ENCODE measurements around the gene MEGF6. TPM values are rescaled to one million over a fixed set of nuclear protein-coding genes. Genes with fewer than 3 reads are reported as not detected.

Gene MEGF6
- total RNA-seq, 3 donors from 2014 or later, result 0.43 to 0.98 (median 0.84) TPM

- Mint-ChIP-seq H3K27me3 (ENCODE audit: low read depth) (no peaks in the 10 kb centered on the region), H3K4me3 (no peak overlapping the region), H3K4me1 (ENCODE audit: low read depth) (no peaks in the 10 kb centered on the region), H3K9me3 (no peaks in the 10 kb centered on the region), H3K36me3 (ENCODE audit: insufficient read depth) (peaks cover 6% of the 10 kb centered on the region)
- ATAC-seq (no peak), DNase-seq (no peak)
Observed at GRCh38 chr1:3505161-3505560, 106.1 kb downstream of the MEGF6 start.

GRCh38 chr1:3504822-3505153, 106.5 kb downstream of the MEGF6 start:
- DNase-seq, result no peak
- Mint-ChIP-seq H3K4me1 (ENCODE audit: low read depth) (no peaks in the 10 kb centered on the region), H3K27me3 (ENCODE audit: low read depth) (no peaks in the 10 kb centered on the region), H3K36me3 (ENCODE audit: insufficient read depth) (peaks cover 6% of the 10 kb centered on the region), H3K9me3 (no peaks in the 10 kb centered on the region), H3K4me3 (no peak overlapping the region)
- ATAC-seq, result no peak

GRCh38 chr1:3504151-3504821, 107.0 kb downstream of the MEGF6 start:
- H3K27me3 Mint-ChIP-seq (ENCODE audit: low read depth), result no peaks in the 10 kb centered on the region
- no peak for ATAC-seq

GRCh38 chr1:3503525-3503886, 107.8 kb downstream of the MEGF6 start:
- H3K4me3 Mint-ChIP-seq, result no peak overlapping the region
- no peaks in the 10 kb centered on the region for H3K9me3 Mint-ChIP-seq
- DNase-seq, result no peak
- peaks cover 6% of the 10 kb centered on the region for H3K36me3 Mint-ChIP-seq (ENCODE audit: insufficient read depth)
- H3K27me3 Mint-ChIP-seq (ENCODE audit: low read depth), result no peaks in the 10 kb centered on the region
- no peak for ATAC-seq
- H3K4me1 Mint-ChIP-seq (ENCODE audit: low read depth), result no peaks in the 10 kb centered on the region

More at GRCh38 chr1:3504151-3504821, 107.0 kb downstream of the MEGF6 start:
- Mint-ChIP-seq H3K9me3 (no peaks in the 10 kb centered on the region), H3K4me3 (no peak overlapping the region), H3K4me1 (ENCODE audit: low read depth) (no peaks in the 10 kb centered on the region), H3K36me3 (ENCODE audit: insufficient read depth) (peaks cover 6% of the 10 kb centered on the region)
- DNase-seq, result no peak

- Mint-ChIP-seq H3K9me3 (no peaks in the 10 kb centered on the region), H3K27me3 (ENCODE audit: low read depth) (no peaks in the 10 kb centered on the region), H3K36me3 (ENCODE audit: insufficient read depth) (peaks cover 3% of the 10 kb centered on the region), H3K4me3 (no peak overlapping the region), H3K4me1 (ENCODE audit: low read depth) (no peaks in the 10 kb centered on the region)
- no peak for DNase-seq
- no peak for ATAC-seq
Observed at GRCh38 chr1:3502641-3503524, 108.4 kb downstream of the MEGF6 start.

- Mint-ChIP-seq H3K4me1 (ENCODE audit: low read depth) (no peaks in the 10 kb centered on the region), H3K4me3 (no peak overlapping the region), H3K36me3 (ENCODE audit: insufficient read depth) (peaks cover 2% of the 10 kb centered on the region), H3K9me3 (no peaks in the 10 kb centered on the region), H3K27me3 (ENCODE audit: low read depth) (no peaks in the 10 kb centered on the region)
- DNase-seq, result no peak
- ATAC-seq, result peak in 1 of 2 donors; percentile 43
Observed at GRCh38 chr1:3501856-3502640, 109.3 kb downstream of the MEGF6 start.

GRCh38 chr1:3501437-3501836, 109.9 kb downstream of the MEGF6 start:
- no peak for ATAC-seq
- H3K9me3 Mint-ChIP-seq, result no peaks in the 10 kb centered on the region
- no peaks in the 10 kb centered on the region for H3K27me3 Mint-ChIP-seq (ENCODE audit: low read depth)
- peaks cover under 1% of the 10 kb centered on the region for H3K36me3 Mint-ChIP-seq (ENCODE audit: insufficient read depth)
- no peak overlapping the region for H3K4me3 Mint-ChIP-seq
- DNase-seq, result no peak
- H3K4me1 Mint-ChIP-seq (ENCODE audit: low read depth), result no peaks in the 10 kb centered on the region

- Mint-ChIP-seq H3K9me3 (no peaks in the 10 kb centered on the region), H3K27me3 (ENCODE audit: low read depth) (no peaks in the 10 kb centered on the region)
- ATAC-seq, result no peak
Observed at GRCh38 chr1:3500265-3500835, 111.0 kb downstream of the MEGF6 start.

DNA sequence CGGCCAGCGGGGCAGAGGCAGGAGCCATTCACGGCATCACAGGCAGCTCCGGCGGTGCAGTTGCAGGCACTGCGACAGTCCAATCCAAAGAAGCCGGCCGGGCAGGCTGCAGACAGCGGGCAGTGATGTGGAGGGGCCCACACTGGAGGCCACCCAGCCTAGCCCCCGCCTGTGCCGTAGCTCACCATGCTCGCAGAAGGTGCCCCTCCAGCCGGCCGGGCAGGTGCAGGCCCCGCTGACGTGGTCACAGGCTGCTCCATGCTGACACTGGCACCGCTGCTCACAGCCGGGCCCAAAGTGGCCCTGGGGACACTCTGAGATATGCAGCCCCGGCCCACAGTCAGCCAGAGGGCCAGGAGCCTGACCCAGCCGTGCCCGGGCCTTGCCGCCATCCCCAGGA, 111.7 kb downstream of the MEGF6 start:
- Mint-ChIP-seq H3K4me3 (no peak overlapping the region), H3K36me3 (ENCODE audit: insufficient read depth) (no peaks in the 10 kb centered on the region), H3K9me3 (no peaks in the 10 kb centered on the region), H3K27me3 (ENCODE audit: low read depth) (no peaks in the 10 kb centered on the region), H3K4me1 (ENCODE audit: low read depth) (no peaks in the 10 kb centered on the region)
- ATAC-seq, result no peak
- DNase-seq, result no peak

More at GRCh38 chr1:3500265-3500835, 111.0 kb downstream of the MEGF6 start:
- no peaks in the 10 kb centered on the region for H3K36me3 Mint-ChIP-seq (ENCODE audit: insufficient read depth)
- H3K4me1 Mint-ChIP-seq (ENCODE audit: low read depth), result no peaks in the 10 kb centered on the region
- no peak overlapping the region for H3K4me3 Mint-ChIP-seq
- no peak for DNase-seq

GRCh38 chr1:3498986-3499385, 112.3 kb downstream of the MEGF6 start:
- Mint-ChIP-seq H3K4me3 (no peak overlapping the region), H3K27me3 (ENCODE audit: low read depth) (no peaks in the 10 kb centered on the region), H3K9me3 (no peaks in the 10 kb centered on the region), H3K4me1 (ENCODE audit: low read depth) (no peaks in the 10 kb centered on the region), H3K36me3 (ENCODE audit: insufficient read depth) (no peaks in the 10 kb centered on the region)
- no peak for DNase-seq
- ATAC-seq, result no peak

- DNase-seq (no peak), ATAC-seq (no peak)
- Mint-ChIP-seq H3K36me3 (ENCODE audit: insufficient read depth) (no peaks in the 10 kb centered on the region), H3K9me3 (no peaks in the 10 kb centered on the region), H3K27me3 (ENCODE audit: low read depth) (no peaks in the 10 kb centered on the region), H3K4me1 (ENCODE audit: low read depth) (no peaks in the 10 kb centered on the region), H3K4me3 (no peak overlapping the region)
Observed at GRCh38 chr1:3498246-3498930, 112.9 kb downstream of the MEGF6 start.

GRCh38 chr1:3497521-3497920, 113.8 kb downstream of the MEGF6 start:
- DNase-seq, result no peak
- Mint-ChIP-seq H3K36me3 (ENCODE audit: insufficient read depth) (no peaks in the 10 kb centered on the region), H3K4me1 (ENCODE audit: low read depth) (no peaks in the 10 kb centered on the region), H3K4me3 (no peak overlapping the region), H3K9me3 (no peaks in the 10 kb centered on the region), H3K27me3 (ENCODE audit: low read depth) (no peaks in the 10 kb centered on the region)
- no peak for ATAC-seq

DNA sequence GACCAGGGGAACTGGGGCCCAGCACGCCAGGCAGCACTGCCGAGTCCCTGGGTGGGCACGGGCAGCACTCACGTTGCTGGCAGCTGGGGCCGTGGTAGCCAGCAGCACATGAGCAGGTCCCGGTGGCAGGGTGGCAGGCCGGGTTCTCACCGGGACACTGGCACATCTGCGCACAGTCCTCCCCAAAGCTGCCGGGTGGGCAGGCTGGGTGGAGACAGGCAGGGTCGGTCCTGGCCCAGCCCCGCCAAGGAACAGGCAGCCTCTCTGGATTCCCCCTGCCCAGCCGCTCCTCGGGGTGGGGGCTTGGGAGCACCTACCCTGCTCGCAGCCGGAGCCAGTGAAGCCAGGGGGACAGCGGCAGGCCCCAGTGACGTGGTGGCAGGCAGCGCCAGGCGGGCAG, 114.4 kb downstream of the MEGF6 start:
- Mint-ChIP-seq H3K4me1 (ENCODE audit: low read depth) (no peaks in the 10 kb centered on the region), H3K27me3 (ENCODE audit: low read depth) (no peaks in the 10 kb centered on the region)
- DNase-seq, result no peak

More for the DNA sequence above, 114.4 kb downstream of the MEGF6 start:
- ATAC-seq, result no peak
- Mint-ChIP-seq H3K4me3 (no peak overlapping the region), H3K9me3 (no peaks in the 10 kb centered on the region), H3K36me3 (ENCODE audit: insufficient read depth) (no peaks in the 10 kb centered on the region)
